HT1080 (cell line): ENCODE measurements around the gene MIGA2. TPM values are rescaled to one million over a fixed set of nuclear protein-coding genes. Genes with fewer than 3 reads are reported as not detected.

Experiments used
- DNase-seq: peaks from one replicate; pipeline ENCODE4 v3.0.0-alpha.2; 2015; ENCODE audit warnings: low read depth
- total RNA-seq: library from RNA; depleted of rRNA; stranded (reverse); fragments of >200 nt; shearing (Covaris generic); gene quantifications from 2 replicates; pipeline ENCODE4 v1.2.3, GENCODE V29; 2014; rRNA removed

The MIGA2 gene
- total RNA-seq, 1 experiment from 2014 or later, result 12.8 TPM

DNA sequence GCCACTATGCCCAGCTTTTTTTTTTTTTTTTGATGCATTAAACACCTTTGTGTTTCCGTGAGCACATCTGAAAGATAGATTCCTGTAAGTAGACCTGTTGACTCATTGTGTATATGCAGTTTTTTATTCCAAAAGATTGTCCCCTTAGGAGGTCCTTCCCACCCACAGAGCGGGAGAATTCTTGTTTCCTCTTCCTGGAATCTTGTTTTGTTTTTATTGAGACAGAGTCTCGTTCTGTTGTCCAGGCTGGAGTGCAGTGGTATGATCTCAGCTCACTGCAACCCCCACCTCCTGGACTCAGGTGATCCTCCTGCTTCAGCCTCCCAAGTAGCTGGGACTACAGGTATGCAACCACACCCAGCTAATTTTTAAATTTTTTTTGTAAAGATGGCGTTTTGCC, 82.4 kb downstream of the MIGA2 start:
- no peak for DNase-seq

DNA sequence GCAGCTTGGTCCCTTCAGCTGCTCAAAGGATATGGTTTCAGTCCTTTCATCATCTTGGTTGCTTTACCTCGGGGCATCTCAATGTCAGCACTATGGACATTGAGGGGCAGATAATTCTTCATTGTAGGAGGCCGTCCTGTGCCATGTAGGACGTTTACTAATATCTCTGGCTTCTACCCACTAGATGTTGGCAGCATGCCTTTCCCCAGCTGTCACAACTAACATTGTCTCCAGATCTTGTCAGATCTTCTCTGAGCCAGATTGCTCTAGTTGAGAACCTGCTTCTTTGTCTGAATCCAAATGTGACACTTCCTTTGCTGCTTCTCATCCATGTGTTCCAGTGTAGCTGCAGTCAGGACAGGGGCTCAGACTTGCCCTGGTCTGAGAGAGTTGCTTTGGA, 85.1 kb downstream of the MIGA2 start:
- no peak for DNase-seq

Other genes starting within 250 kb of the MIGA2 start
- 19.2 and 23.9 TPM in 2 replicates for gene TBC1D13, start 249.4 kb upstream of the MIGA2 start, total RNA-seq
- 22.0 and 29.3 TPM in 2 replicates for gene ENDOG, start 218.1 kb upstream of the MIGA2 start, total RNA-seq
- gene SPOUT1, start 206.8 kb upstream of the MIGA2 start, total RNA-seq, result 32.2 and 36.0 TPM in 2 replicates
- gene KYAT1, start 154.7 kb upstream of the MIGA2 start, total RNA-seq, result 7.7 and 8.6 TPM in 2 replicates
- 65.0 and 71.5 TPM in 2 replicates for gene LRRC8A, start 154.5 kb upstream of the MIGA2 start, total RNA-seq
- 0.16 TPM in 1 of 2 replicates, not detected in the other for gene PHYHD1, start 115.6 kb upstream of the MIGA2 start, total RNA-seq
- gene DOLK, start 89.0 kb upstream of the MIGA2 start, total RNA-seq, result 23.4 and 29.1 TPM in 2 replicates
- 51.8 and 63.6 TPM in 2 replicates for gene NUP188, start 88.9 kb upstream of the MIGA2 start, total RNA-seq
- 46.6 and 48.5 TPM in 2 replicates for gene SH3GLB2, start 8.3 kb upstream of the MIGA2 start, total RNA-seq
- gene DOLPP1, start 44.5 kb downstream of the MIGA2 start, total RNA-seq, result 20.5 and 23.8 TPM in 2 replicates
- 13.4 and 18.4 TPM in 2 replicates for gene CRAT, start 74.2 kb downstream of the MIGA2 start, total RNA-seq
- gene PTPA, start 74.8 kb downstream of the MIGA2 start, total RNA-seq, result 167 and 214 TPM in 2 replicates
- gene IER5L, start 141.6 kb downstream of the MIGA2 start, total RNA-seq, result 58.9 and 76.5 TPM in 2 replicates